Loucy (cell line): ENCODE data around the gene DCP1A.

Source experiments
- H2AFZ ChIP-seq: fragments of 200-600 bp; sonication (generic); 2 replicates; pipeline ENCODE4 v1.6.0; 2016; ENCODE audit warnings: antibody characterized with exemption, mild to moderate bottlenecking, low read length, moderate library complexity
- H3F3A ChIP-seq: fragments of 200-600 bp; 2 replicates; pipeline ENCODE4 v1.6.0; 2016; ENCODE audit warnings: antibody characterized with exemption, low read depth, mild to moderate bottlenecking
- H3K27me3 ChIP-seq: fragments of 200-600 bp; sonication (generic); 2 replicates; pipeline ENCODE4 v1.6.1; 2014; ENCODE audit warnings: low read length, mild to moderate bottlenecking; ENCODE audit not compliant: insufficient read depth, poor library complexity, severe bottlenecking
- H3K36me3 ChIP-seq: fragments of 200-600 bp; sonication (generic); 2 replicates; pipeline ENCODE4 v1.6.1; 2016; ENCODE audit warnings: low read length; ENCODE audit not compliant: insufficient read depth
- H3K4me1 ChIP-seq: fragments of 200-600 bp; sonication (generic); 2 replicates; pipeline ENCODE4 v1.5.1; 2014; ENCODE audit warnings: low read length, mild to moderate bottlenecking; ENCODE audit not compliant: insufficient read depth, poor library complexity, severe bottlenecking
- H3K4me2 ChIP-seq: fragments of 200-600 bp; sonication (generic); 2 replicates; pipeline ENCODE4 v1.6.0; 2014; ENCODE audit warnings: antibody characterized with exemption, low read length, low read depth, mild to moderate bottlenecking; ENCODE audit not compliant: poor library complexity, severe bottlenecking
- H3K4me3 ChIP-seq: fragments of 200-600 bp; sonication (generic); 2 replicates; pipeline ENCODE4 v1.5.1; 2014; ENCODE audit warnings: low read length, mild to moderate bottlenecking, mixed read lengths; ENCODE audit not compliant: poor library complexity, severe bottlenecking
- H3K79me2 ChIP-seq: fragments of 200-600 bp; sonication (generic); 2 replicates; pipeline ENCODE4 v1.6.1; 2014; ENCODE audit warnings: low read length; ENCODE audit not compliant: insufficient read depth
- H3K9ac ChIP-seq: fragments of 200-600 bp; sonication (generic); 2 replicates; pipeline ENCODE4 v1.6.0; 2014; ENCODE audit warnings: mild to moderate bottlenecking, low read depth, low read length, moderate library complexity; ENCODE audit not compliant: poor library complexity, severe bottlenecking
- H3K9me2 ChIP-seq: fragments of 200-600 bp; sonication (generic); replicated peaks from 2 replicates; pipeline ENCODE4 v1.6.1; 2016; ENCODE audit warnings: low read depth, low read length, mixed read lengths
- H3K9me3 ChIP-seq: fragments of 200-600 bp; sonication (generic); 2 replicates; pipeline ENCODE4 v1.6.1; 2014; ENCODE audit warnings: mild to moderate bottlenecking, antibody characterized with exemption, low read length, low read depth; ENCODE audit not compliant: insufficient read depth
- H4K20me1 ChIP-seq: fragments of 200-600 bp; sonication (generic); 2 replicates; pipeline ENCODE4 v1.6.0; 2014; ENCODE audit warnings: antibody characterized with exemption, low read length, mild to moderate bottlenecking; ENCODE audit not compliant: insufficient read depth, poor library complexity, severe bottlenecking
- EZH2phosphoT487 ChIP-seq: fragments of 200-600 bp; IDR thresholded peaks from 2 replicates; pipeline ENCODE4 v1.6.1; 2018; ENCODE audit warnings: antibody characterized with exemption, mild to moderate bottlenecking, moderate library complexity, borderline replicate concordance
- TF ChIP-seq, protein P1 (sequence below): fragments of 200-600 bp; sonication (generic); conservative IDR thresholded peaks from 2 replicates; pipeline ENCODE4 v1.5.1; 2014; ENCODE audit warnings: mild to moderate bottlenecking, antibody characterized with exemption, low read length

The DCP1A gene

DNA sequence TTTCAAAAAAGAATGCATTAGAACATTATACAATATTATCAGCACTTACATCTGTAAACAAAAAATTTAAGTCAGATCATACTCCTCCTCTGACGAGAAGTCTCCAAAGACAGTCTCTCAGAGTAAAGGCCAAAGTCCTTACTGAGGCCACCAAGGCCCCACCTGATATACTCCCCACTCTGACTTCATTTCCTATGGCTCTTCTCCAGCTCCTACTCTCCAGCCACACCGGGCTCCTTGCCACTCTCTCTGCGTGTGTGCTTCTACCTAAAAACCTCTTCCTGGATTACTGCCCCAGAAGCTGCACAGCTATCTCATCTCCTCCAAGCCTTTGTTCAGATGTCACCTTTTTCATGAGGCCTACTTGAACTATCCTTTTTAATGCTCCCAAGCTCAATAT, 5.0 kb downstream of the DCP1A start:
- Histone ChIP-seq H3K9me2 (no peaks in the 10 kb centered on the region), H3K9me3 (no peaks in the 10 kb centered on the region), H3K9ac (peak overlapping the region; percentile 31), H3K27me3 (no peaks in the 10 kb centered on the region), H3K79me2 (peaks cover 79% of the 10 kb centered on the region), H4K20me1 (peaks cover 37% of the 10 kb centered on the region), H2AFZ (no peak overlapping the region), H3F3A (no peaks in the 10 kb centered on the region), H3K4me2 (peak overlapping the region; percentile 64), H3K4me3 (peak overlapping the region; percentile 32), H3K36me3 (peaks cover 33% of the 10 kb centered on the region; the same call in 1 of the 2 replicates), H3K4me1 (peaks cover 45% of the 10 kb centered on the region)
- no peak for TF ChIP-seq EZH2phosphoT487
- TF ChIP-seq, protein P1, sequence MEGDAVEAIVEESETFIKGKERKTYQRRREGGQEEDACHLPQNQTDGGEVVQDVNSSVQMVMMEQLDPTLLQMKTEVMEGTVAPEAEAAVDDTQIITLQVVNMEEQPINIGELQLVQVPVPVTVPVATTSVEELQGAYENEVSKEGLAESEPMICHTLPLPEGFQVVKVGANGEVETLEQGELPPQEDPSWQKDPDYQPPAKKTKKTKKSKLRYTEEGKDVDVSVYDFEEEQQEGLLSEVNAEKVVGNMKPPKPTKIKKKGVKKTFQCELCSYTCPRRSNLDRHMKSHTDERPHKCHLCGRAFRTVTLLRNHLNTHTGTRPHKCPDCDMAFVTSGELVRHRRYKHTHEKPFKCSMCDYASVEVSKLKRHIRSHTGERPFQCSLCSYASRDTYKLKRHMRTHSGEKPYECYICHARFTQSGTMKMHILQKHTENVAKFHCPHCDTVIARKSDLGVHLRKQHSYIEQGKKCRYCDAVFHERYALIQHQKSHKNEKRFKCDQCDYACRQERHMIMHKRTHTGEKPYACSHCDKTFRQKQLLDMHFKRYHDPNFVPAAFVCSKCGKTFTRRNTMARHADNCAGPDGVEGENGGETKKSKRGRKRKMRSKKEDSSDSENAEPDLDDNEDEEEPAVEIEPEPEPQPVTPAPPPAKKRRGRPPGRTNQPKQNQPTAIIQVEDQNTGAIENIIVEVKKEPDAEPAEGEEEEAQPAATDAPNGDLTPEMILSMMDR = no peak

GRCh38 chr3:53337167-53337940, 10.0 kb downstream of the DCP1A start:
- Histone ChIP-seq H3K27me3 (no peaks in the 10 kb centered on the region), H3K9me2 (no peaks in the 10 kb centered on the region), H3K79me2 (peaks cover 33% of the 10 kb centered on the region; the same call in 1 of the 2 replicates), H3F3A (no peaks in the 10 kb centered on the region), H4K20me1 (peaks cover 8% of the 10 kb centered on the region), H3K9me3 (no peaks in the 10 kb centered on the region), H3K36me3 (peaks cover 49% of the 10 kb centered on the region; the same call in 1 of the 2 replicates), H2AFZ (no peak overlapping the region), H3K4me2 (no peak overlapping the region), H3K4me3 (no peak overlapping the region), H3K4me1 (peaks cover 15% of the 10 kb centered on the region), H3K9ac (no peak overlapping the region)
- TF ChIP-seq EZH2phosphoT487 = no peak
- TF ChIP-seq, protein P1 = no peak

- H3K79me2 ChIP-seq = peaks cover 35% of the 10 kb centered on the region; the same call in 1 of the 2 replicates
- H3K36me3 ChIP-seq = peaks cover 46% of the 10 kb centered on the region; the same call in 1 of the 2 replicates
- H4K20me1 ChIP-seq = peaks cover 7% of the 10 kb centered on the region
- no peak overlapping the region for H2AFZ ChIP-seq
- no peak for TF ChIP-seq EZH2phosphoT487
- TF ChIP-seq, protein P1 = no peak
- no peaks in the 10 kb centered on the region for H3K9me3 ChIP-seq
- H3K27me3 ChIP-seq = no peaks in the 10 kb centered on the region
- H3K9ac ChIP-seq = no peak overlapping the region
- no peaks in the 10 kb centered on the region for H3F3A ChIP-seq
- H3K4me1 ChIP-seq = peaks cover 3% of the 10 kb centered on the region
- no peak overlapping the region for H3K4me3 ChIP-seq
- no peaks in the 10 kb centered on the region for H3K9me2 ChIP-seq
- no peak overlapping the region for H3K4me2 ChIP-seq
These were observed 12.6 kb downstream of the DCP1A start for GRCh38 chr3:53334742-53335141.
